GM19324 (cell line): ENCODE results near the gene TPRG1L.

Source experiments
- ATAC-seq: cut with Tn5 transposase; IDR thresholded peaks from one replicate; pipeline ENCODE4 v1.9.1; 2021; ENCODE audit warnings: mild to moderate bottlenecking, moderate library complexity; ENCODE audit not compliant: unreplicated experiment, low FRiP score

The TPRG1L gene

GRCh38 chr1:3626025-3626424 lies 1.2 kb downstream of the TPRG1L start:
- no peak for ATAC-seq

GRCh38 chr1:3627515-3628253 lies 2.9 kb downstream of the TPRG1L start:
- no peak for ATAC-seq

GRCh38 chr1:3628445-3628844 lies 3.6 kb downstream of the TPRG1L start:
- no peak for ATAC-seq

DNA sequence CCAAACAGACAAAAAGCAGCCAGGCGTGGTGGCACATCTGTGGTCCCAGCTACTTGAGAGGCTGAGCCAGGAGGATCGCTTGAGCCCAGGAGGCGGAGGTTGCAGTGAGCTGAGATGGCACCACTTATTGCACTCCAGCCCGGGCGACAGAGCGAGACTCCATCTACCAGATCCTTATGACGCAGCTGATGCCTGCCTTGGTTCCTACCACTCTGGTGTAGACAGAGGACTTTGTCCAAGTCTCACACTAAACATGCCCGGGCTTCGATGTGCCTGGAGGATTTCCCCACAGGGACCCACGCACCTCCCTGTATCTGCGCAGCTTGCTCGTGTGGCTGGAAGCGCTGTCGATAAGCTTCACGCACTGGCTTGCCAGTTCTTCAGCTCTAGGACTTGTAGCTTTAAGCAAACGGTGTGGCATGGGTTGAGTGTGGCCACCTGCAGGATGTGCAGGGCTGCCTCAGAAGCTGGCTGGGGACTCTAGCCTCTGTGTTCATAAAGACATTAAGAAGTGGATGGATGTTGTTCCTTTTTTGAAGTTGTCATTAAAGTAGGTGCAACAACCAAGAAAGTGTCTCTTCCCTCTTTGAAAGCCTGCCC lies 4.8 kb downstream of the TPRG1L start:
- ATAC-seq, result no peak

GRCh38 chr1:3630161-3630611 lies 5.4 kb downstream of the TPRG1L start:
- ATAC-seq, result no peak

GRCh38 chr1:3630914-3631313 lies 6.1 kb downstream of the TPRG1L start:
- no peak for ATAC-seq

- no peak for ATAC-seq
Observed at GRCh38 chr1:3631320-3632260, 6.8 kb downstream of the TPRG1L start.

DNA sequence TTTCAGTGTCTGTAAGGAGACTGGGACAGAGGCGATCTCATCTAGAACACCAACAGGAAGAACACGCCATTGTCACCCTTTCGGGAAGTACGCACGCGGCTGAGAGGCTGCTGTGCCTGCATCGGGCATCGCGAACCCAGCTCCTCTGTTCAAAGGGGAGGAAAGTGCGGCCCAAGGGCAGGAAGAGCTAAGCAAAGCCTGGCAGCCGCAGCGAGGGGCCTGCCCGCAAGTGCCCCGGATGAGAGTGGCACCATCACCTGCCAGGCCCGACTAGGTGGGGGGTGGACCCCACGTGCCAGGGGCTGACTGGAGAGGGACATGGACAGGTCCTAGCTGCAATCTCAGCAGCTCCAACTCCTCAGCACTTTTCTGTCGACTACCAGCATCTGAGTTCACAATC lies 7.5 kb downstream of the TPRG1L start:
- ATAC-seq, result no peak

- ATAC-seq, result no peak
Observed at GRCh38 chr1:3632716-3633343, 8.0 kb downstream of the TPRG1L start.

DNA sequence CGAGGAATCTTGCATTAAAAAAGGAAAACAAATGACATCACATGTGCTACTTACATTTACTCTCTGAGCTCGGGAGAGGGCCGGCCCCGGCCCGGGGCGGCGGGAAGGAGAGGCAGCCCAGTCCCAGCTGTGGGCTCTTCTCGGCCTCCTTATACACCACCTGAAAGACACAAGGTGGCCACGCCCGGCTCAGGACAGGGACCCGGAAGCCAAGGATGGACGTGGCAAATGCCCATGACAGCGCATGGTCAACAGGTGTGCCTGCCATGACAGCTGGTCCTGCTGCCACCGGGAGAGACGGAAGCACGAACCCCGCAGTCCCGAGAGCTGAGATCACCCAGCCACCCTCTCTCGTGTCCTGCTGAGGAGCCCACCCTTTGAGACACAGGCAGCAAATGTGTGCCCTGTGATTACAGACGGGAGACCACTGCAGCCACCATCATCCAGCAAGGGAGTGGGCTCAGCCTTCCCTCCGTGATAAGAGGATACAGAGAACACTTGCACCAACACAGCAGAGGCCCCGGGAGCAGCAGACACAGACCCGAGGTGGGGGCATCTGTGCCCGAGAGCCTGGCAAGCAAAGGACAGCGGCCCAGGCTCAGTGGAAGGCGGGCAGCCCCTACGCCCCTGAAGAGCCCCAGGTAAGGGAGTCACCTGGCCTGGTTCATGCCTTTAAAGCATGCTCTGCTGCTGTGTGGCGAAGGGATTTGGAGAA lies 8.7 kb downstream of the TPRG1L start:
- no peak for ATAC-seq

DNA sequence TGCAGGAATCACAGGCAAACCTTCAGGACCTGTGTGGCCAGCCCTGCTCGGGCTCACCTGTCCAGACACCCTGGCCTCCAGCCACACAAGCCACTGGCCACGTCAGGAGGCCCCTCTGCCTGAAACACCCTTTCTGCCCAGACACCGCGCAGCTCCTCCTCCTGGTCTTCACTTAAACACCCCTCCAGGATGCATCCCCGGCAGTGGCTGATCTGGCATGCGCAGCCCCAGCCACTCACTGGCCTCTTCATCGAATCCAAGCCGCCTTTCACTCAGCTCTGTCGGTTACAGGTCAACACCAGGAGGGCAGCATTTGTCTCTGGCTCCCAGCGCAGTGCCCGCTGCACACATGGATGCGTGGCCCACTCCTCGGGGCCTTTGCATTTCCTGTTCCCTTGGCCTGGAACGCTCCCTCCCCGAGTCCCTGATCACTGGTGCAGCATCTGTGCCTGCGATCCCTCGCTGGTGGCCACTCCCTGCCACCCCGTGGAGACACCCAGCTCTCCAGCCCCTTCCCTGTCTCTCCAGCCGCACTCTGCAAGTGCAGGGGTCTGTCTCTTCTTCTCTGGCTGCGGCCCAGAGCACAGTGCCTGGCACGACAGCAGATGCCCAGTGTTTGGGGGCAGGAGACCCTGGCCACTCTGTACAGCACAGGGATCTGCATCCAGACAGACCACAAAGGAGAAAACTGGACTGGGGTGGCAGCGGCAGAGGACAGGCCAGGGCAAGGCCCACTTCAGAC lies 9.4 kb downstream of the TPRG1L start:
- ATAC-seq, result no peak

GRCh38 chr1:3636080-3636479 lies 11.3 kb downstream of the TPRG1L start:
- ATAC-seq, result no peak

GRCh38 chr1:3636531-3636930 lies 11.7 kb downstream of the TPRG1L start:
- no peak for ATAC-seq

DNA sequence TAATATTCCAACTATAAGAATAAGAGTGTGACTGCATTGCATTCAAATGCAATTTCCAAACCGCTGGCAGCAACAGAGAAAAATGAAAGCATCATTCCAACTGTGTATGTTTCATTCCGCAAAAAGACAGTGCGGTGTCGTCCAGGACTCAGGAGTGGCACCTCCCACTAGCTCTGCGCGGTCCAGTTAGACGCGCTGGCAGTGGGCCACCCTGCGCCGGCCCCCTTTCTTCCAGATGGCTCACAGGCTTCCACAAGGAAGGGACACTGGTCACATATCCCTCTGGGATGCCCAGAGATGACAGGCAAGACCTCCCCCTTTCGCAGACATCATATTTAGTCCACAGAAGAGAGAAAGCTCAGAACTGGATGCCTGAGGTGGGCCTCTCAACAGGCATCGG lies 13.2 kb downstream of the TPRG1L start:
- no peak for ATAC-seq

DNA sequence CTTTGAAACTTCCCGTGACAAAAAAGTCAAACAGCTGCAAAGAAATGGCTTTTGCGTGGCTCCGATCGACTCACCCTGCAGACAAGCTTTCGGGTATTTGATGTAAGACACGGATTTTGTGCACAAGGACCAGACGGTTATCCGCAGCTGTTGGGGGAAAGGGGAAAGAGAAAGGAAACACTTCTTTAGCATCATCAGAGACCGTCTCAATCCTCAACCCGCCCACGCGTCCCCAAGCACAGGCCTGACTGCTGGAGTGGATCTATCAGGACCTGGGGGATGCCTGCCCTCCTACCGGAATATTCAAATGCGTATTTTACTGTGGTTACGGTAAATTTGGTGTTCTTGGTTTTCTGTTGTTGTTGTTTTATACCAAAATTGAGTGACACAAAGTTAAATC lies 13.9 kb downstream of the TPRG1L start:
- no peak for ATAC-seq

DNA sequence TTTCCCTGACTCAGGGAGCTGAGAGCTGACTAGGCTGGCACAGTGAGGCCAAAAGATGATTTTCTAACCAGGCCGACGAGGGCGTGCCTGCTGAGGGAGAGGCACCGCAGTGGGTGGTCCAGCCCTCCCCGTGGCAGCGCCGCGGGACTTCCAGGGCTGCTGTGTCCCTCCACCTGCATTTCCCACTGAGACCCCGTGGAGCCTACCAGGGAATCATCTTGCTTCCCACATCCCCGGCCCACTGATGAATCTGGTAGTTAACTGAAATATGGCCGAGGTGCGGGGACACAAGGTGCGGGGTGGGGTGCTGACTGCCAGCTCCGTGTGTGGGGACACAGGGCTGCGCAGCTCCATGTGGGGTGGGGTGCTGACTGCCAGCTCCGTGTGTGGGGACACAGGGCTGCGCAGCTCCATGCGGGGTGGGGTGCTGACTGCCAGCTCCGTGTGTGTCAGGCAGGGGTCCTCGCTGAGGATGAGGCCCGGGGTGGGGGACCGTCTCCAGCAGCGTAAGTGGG lies 14.6 kb downstream of the TPRG1L start:
- no peak for ATAC-seq

DNA sequence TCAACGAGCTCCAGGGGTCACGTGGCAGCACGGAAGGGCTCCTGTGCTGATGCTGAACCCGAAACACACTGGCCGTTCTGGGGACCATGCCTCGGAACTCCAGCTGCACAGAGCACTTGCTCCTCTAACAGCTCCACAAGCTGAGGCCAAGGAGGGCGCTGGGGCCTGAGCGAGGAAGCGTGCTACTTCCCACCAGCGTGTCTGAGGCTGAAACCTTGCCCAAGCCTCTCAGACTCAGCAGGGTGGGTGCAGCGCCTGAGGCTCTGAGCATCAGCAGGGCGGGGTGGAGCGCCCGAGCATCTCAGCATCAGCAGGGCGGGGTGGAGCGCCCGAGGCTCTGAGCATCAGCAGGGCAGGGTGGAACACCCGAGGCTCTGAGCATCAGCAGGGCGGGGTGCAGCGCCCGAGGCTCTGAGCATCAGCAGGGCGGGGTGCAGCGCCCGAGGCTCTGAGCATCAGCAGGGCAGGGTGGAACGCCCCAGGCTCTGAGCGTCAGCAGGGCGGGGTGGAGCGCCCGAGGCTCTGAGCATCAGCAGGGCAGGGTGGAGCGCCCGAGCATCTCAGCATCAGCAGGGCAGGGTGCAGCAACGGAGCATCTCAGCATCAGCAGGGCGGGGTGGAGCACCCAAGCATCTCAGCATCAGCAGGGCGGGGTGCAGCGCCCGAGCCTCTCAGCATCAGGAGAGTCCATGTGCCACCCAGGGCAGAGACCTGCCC lies 15.5 kb downstream of the TPRG1L start:
- no peak for ATAC-seq

- ATAC-seq, result no peak
Observed at GRCh38 chr1:3641046-3641760, 16.4 kb downstream of the TPRG1L start.
